ENCODE measurements around the gene AP1S1. TPM values are rescaled to one million over a fixed set of nuclear protein-coding genes. Genes with fewer than 3 reads are reported as not detected.

The AP1S1 gene
- total and polyA plus RNA-seq, 2 of the 13 experiments (the other 11 are each of a cell fraction or from before 2014, with no cell fraction given) = 57.5 to 68.1 TPM

DNA sequence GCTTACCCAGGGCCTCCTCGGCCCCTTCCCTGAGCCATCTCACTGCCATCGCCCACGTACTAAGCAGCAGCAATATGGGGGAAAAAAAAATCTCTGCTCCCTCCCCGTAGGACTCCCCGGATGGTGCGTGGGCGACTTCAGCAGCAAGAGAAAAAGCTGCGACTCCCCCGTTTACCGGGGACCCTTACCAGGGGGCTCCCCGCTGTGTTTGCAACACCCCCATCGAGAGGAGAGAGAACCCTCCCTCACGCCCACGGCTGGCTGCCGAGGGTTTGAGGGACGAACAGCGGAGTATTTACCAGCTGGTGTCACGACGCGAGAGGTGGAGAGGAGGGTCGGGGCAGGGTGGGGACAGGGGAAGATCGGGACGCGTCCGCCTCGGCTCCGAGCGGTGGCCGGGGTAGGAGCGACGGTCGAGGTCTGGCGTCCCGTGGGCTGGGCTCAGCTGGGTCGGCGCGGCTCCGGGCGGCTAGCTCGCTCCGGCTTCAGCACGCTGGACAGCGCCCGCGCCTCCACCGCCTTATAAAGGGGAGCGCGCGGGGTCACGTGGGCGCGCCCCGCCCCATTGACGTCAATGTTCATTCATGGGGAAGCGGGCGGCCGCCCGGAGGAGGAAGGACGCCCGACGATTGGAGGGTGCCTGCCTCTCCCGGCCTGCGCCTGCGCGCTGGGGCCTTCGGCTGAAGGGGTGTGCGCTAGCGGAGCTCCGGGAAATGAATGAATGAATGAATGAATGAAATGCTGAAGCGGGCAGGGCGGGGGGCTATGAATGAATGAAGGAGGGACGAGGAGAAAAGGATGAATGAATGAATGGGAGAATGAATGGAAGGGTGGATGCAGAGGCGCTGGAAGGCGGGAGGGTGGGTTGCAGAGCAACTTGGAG lies 11.0 kb downstream of the AP1S1 start, which contains the start of gene VGF (continued):
- TF ChIP-seq, protein P1, sequence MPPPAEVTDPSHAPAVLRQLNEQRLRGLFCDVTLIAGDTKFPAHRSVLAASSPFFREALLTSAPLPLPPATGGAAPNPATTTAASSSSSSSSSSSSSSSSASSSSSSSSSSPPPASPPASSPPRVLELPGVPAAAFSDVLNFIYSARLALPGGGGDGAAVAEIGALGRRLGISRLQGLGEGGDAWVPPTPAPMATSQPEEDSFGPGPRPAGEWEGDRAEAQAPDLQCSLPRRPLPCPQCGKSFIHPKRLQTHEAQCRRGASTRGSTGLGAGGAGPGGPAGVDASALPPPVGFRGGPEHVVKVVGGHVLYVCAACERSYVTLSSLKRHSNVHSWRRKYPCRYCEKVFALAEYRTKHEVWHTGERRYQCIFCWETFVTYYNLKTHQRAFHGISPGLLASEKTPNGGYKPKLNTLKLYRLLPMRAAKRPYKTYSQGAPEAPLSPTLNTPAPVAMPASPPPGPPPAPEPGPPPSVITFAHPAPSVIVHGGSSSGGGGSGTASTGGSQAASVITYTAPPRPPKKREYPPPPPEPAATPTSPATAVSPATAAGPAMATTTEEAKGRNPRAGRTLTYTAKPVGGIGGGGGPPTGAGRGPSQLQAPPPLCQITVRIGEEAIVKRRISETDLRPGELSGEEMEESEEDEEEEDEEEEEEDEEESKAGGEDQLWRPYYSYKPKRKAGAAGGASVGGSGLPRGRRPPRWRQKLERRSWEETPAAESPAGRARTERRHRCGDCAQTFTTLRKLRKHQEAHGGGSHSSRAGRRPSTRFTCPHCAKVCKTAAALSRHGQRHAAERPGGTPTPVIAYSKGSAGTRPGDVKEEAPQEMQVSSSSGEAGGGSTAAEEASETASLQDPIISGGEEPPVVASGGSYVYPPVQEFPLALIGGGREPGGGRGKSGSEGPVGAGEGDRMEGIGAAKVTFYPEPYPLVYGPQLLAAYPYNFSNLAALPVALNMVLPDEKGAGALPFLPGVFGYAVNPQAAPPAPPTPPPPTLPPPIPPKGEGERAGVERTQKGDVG (CRISPR knock-in tag; IDR thresholded peaks at IDR 0.05; ENCODE audit: borderline replicate concordance) = no peak
- TF ChIP-seq, protein P2, sequence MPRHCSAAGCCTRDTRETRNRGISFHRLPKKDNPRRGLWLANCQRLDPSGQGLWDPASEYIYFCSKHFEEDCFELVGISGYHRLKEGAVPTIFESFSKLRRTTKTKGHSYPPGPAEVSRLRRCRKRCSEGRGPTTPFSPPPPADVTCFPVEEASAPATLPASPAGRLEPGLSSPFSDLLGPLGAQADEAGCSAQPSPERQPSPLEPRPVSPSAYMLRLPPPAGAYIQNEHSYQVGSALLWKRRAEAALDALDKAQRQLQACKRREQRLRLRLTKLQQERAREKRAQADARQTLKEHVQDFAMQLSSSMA (CRISPR knock-in tag; IDR thresholded peaks at IDR 0.05) = peak; percentile 51; the same call in 1 of the 2 replicates
- TF ChIP-seq, protein P3, sequence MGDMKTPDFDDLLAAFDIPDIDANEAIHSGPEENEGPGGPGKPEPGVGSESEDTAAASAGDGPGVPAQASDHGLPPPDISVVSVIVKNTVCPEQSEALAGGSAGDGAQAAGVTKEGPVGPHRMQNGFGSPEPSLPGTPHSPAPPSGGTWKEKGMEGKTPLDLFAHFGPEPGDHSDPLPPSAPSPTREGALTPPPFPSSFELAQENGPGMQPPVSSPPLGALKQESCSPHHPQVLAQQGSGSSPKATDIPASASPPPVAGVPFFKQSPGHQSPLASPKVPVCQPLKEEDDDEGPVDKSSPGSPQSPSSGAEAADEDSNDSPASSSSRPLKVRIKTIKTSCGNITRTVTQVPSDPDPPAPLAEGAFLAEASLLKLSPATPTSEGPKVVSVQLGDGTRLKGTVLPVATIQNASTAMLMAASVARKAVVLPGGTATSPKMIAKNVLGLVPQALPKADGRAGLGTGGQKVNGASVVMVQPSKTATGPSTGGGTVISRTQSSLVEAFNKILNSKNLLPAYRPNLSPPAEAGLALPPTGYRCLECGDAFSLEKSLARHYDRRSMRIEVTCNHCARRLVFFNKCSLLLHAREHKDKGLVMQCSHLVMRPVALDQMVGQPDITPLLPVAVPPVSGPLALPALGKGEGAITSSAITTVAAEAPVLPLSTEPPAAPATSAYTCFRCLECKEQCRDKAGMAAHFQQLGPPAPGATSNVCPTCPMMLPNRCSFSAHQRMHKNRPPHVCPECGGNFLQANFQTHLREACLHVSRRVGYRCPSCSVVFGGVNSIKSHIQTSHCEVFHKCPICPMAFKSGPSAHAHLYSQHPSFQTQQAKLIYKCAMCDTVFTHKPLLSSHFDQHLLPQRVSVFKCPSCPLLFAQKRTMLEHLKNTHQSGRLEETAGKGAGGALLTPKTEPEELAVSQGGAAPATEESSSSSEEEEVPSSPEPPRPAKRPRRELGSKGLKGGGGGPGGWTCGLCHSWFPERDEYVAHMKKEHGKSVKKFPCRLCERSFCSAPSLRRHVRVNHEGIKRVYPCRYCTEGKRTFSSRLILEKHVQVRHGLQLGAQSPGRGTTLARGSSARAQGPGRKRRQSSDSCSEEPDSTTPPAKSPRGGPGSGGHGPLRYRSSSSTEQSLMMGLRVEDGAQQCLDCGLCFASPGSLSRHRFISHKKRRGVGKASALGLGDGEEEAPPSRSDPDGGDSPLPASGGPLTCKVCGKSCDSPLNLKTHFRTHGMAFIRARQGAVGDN (CRISPR knock-in tag; IDR thresholded peaks at IDR 0.05) = peak; percentile 87
- peak; percentile 96 for TF ChIP-seq ZNF678 (CRISPR knock-in tag; IDR thresholded peaks at IDR 0.05)
- peak; percentile 97; the same call in 1 of the 2 replicates for TF ChIP-seq SMYD3 (CRISPR knock-in tag; IDR thresholded peaks at IDR 0.05)
- TF ChIP-seq ZNF121 (CRISPR knock-in tag; IDR thresholded peaks at IDR 0.05) = 0 out of 2 replicates have a peak, but pooled peaks have one; percentile 35
- peak; percentile 94 for TF ChIP-seq HDAC2 (CRISPR knock-in tag; IDR thresholded peaks at IDR 0.05)
- TF ChIP-seq, protein P4, sequence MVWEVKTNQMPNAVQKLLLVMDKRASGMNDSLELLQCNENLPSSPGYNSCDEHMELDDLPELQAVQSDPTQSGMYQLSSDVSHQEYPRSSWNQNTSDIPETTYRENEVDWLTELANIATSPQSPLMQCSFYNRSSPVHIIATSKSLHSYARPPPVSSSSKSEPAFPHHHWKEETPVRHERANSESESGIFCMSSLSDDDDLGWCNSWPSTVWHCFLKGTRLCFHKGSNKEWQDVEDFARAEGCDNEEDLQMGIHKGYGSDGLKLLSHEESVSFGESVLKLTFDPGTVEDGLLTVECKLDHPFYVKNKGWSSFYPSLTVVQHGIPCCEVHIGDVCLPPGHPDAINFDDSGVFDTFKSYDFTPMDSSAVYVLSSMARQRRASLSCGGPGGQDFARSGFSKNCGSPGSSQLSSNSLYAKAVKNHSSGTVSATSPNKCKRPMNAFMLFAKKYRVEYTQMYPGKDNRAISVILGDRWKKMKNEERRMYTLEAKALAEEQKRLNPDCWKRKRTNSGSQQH (CRISPR knock-in tag; IDR thresholded peaks at IDR 0.05; ENCODE audit: low read depth) = peak; percentile 100
- TF ChIP-seq, protein P5, sequence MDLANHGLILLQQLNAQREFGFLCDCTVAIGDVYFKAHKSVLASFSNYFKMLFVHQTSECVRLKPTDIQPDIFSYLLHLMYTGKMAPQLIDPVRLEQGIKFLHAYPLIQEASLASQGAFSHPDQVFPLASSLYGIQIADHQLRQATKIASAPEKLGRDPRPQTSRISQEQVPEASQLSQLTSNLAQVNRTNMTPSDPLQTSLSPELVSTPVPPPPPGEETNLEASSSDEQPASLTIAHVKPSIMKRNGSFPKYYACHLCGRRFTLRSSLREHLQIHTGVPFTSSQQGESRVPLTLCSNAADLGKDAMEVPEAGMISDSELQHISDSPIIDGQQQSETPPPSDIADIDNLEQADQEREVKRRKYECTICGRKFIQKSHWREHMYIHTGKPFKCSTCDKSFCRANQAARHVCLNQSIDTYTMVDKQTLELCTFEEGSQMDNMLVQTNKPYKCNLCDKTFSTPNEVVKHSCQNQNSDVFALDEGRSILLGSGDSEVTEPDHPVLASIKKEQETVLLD (CRISPR knock-in tag; IDR thresholded peaks at IDR 0.05; ENCODE audit: low read depth) = peak; percentile 83
- no peak for TF ChIP-seq ZNF569 (CRISPR knock-in tag; IDR thresholded peaks at IDR 0.05; ENCODE audit: borderline replicate concordance)
- peak; percentile 81 for TF ChIP-seq TEAD3 (CRISPR knock-in tag; optimal IDR thresholded peaks at IDR 0.05; ENCODE audit: borderline replicate concordance)
- no peak for TF ChIP-seq SOX6 (IDR thresholded peaks at IDR 0.05)
- TF ChIP-seq SOX6 (CRISPR knock-in tag; IDR thresholded peaks at IDR 0.05) = peak; percentile 75
- TF ChIP-seq, protein P6, sequence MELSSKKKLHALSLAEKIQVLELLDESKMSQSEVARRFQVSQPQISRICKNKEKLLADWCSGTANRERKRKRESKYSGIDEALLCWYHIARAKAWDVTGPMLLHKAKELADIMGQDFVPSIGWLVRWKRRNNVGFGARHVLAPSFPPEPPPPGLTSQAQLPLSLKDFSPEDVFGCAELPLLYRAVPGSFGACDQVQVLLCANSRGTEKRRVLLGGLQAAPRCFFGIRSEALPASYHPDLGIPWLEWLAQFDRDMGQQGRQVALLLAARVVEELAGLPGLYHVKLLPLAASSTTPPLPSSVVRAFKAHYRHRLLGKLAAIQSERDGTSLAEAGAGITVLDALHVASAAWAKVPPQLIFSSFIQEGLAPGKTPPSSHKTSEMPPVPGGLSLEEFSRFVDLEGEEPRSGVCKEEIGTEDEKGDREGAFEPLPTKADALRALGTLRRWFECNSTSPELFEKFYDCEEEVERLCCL (CRISPR knock-in tag; IDR thresholded peaks at IDR 0.05; ENCODE audit: borderline replicate concordance) = peak; percentile 99; the same call in 1 of the 2 replicates
- TF ChIP-seq NR2F6 (IDR thresholded peaks at IDR 0.05) = no peak
- peak; percentile 67 for TF ChIP-seq NR2F6 (CRISPR knock-in tag; IDR thresholded peaks at IDR 0.05)

All from HepG2 (cell line).